ENCODE results near the gene ST14. TPM values are rescaled to one million over a fixed set of nuclear protein-coding genes. Genes with fewer than 3 reads are reported as not detected.

Gene ST14
- total RNA-seq, 1 experiment from 2014 or later = 33.9 TPM

DNA sequence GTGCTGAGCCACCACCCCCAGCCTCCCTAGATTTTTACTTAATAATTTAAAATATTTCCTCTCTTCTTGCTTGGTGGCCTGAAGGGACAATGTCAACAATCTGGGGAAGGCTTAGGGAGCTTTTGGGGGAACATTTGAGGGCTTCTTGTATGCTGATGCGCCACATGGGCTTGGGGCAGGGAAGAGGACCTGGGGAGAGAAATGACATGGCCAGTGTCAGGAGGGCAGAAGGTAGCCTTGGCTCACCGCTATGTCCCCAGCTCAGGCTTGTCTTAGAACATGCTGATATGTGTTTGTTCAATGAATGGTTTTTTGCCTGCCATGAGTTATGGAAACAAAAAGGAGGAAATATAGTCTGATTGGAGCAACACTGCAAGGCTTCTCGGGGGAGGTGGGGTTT is 51.6 kb downstream of the ST14 start:
- Mint-ChIP-seq H3K36me3 (no peaks in the 10 kb centered on the region), H3K4me3 (no peak overlapping the region), H3K9me3 (no peaks in the 10 kb centered on the region), H3K4me1 (peaks cover 7% of the 10 kb centered on the region), H3K27me3 (ENCODE audit: low read depth) (no peaks in the 10 kb centered on the region), H3K27ac (no peak overlapping the region)
- no peak for TF ChIP-seq NFE2L1 (CRISPR knock-in tag; IDR thresholded peaks at IDR 0.05)
- no peak for TF ChIP-seq NFATC4 (CRISPR knock-in tag; IDR thresholded peaks at IDR 0.05)
- no peak for TF ChIP-seq ZNF396 (CRISPR knock-in tag; IDR thresholded peaks at IDR 0.05; ENCODE audit: borderline replicate concordance)
- TF ChIP-seq, protein P1, sequence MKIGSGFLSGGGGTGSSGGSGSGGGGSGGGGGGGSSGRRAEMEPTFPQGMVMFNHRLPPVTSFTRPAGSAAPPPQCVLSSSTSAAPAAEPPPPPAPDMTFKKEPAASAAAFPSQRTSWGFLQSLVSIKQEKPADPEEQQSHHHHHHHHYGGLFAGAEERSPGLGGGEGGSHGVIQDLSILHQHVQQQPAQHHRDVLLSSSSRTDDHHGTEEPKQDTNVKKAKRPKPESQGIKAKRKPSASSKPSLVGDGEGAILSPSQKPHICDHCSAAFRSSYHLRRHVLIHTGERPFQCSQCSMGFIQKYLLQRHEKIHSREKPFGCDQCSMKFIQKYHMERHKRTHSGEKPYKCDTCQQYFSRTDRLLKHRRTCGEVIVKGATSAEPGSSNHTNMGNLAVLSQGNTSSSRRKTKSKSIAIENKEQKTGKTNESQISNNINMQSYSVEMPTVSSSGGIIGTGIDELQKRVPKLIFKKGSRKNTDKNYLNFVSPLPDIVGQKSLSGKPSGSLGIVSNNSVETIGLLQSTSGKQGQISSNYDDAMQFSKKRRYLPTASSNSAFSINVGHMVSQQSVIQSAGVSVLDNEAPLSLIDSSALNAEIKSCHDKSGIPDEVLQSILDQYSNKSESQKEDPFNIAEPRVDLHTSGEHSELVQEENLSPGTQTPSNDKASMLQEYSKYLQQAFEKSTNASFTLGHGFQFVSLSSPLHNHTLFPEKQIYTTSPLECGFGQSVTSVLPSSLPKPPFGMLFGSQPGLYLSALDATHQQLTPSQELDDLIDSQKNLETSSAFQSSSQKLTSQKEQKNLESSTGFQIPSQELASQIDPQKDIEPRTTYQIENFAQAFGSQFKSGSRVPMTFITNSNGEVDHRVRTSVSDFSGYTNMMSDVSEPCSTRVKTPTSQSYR (CRISPR knock-in tag; IDR thresholded peaks at IDR 0.05) = no peak
- TF ChIP-seq TCF7 (CRISPR knock-in tag; IDR thresholded peaks at IDR 0.05; ENCODE audit: low read depth) = no peak
- no peak for TF ChIP-seq ELF4 (CRISPR knock-in tag; IDR thresholded peaks at IDR 0.05; ENCODE audit: low read depth)
- ChIA-PET POLR2A (no interaction called here), CTCF (interaction anchor here (0.6 to 0.7 kb wide), 2 partner anchors 286 to 1305 kb away, joined by 3 to 5 read pairs; no protein-coding TSS in a partner anchor)
- ATAC-seq = no peak
- no peak for DNase-seq (ENCODE audit: low spot score)

- peaks cover 13% of the 10 kb centered on the region for H3K4me1 Mint-ChIP-seq
- H3K4me3 Mint-ChIP-seq = no peak overlapping the region
- H3K27me3 Mint-ChIP-seq (ENCODE audit: low read depth) = no peaks in the 10 kb centered on the region
- no peaks in the 10 kb centered on the region for H3K36me3 Mint-ChIP-seq
- no peak for ATAC-seq
- peak overlapping the region; percentile 49; the same call in 1 of the 2 replicates for H3K27ac Mint-ChIP-seq
- ChIA-PET CTCF (interaction anchor here (1.0 to 1.6 kb wide), 14 partner anchors 10 to 650 kb away, joined by 3 to 39 read pairs (median 6); partner anchors contain the start of gene ADAMTS8), POLR2A (no interaction called here)
- DNase-seq (ENCODE audit: low spot score) = peak; percentile 9
- no peak for TF ChIP-seq CREM (CRISPR knock-in tag; IDR thresholded peaks at IDR 0.05)
- no peaks in the 10 kb centered on the region for H3K9me3 Mint-ChIP-seq
These were observed 52.3 kb downstream of the ST14 start for GRCh38 chr11:130211781-130212401.

DNA sequence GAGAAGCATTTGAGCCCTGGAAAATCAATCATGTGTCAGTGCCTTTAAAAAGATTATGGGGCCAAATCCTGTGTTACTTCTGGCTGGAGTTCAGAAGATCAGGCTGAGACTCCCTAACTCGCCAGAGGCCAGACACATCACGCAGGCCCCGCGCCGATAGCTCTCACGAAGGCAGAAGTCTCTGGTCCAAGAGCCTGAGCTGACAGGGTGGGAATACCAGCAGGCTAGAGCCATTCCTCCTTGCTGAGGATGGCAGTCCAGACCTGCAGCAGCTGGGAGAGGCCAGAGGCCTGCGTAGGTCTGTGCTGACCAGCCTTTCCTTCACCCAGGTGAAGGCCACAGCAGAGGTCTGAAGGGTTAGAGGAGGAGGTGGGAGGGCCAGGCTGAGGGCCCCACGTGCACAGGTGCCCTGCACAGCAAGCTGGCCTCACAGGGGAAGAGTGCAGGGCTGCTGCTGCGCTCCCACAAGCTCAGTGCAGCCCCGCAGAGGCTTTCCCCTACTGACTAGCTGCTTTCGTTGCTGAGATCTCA is 52.9 kb downstream of the ST14 start:
- CTCF ChIA-PET = interaction anchor here (0.6 to 1.6 kb wide), 38 partner anchors 9 to 1135 kb away, joined by 3 to 39 read pairs (median 4); partner anchors contain the start of gene ADAMTS8
- POLR2A ChIA-PET = interaction anchor here (0.6 kb wide), 1 partner anchor 19 kb away, joined by 3 read pairs; no protein-coding TSS in a partner anchor
- ATAC-seq (no peak), DNase-seq (ENCODE audit: low spot score) (peak; percentile 9)
- Mint-ChIP-seq H3K9me3 (no peaks in the 10 kb centered on the region), H3K27ac (no peak overlapping the region), H3K27me3 (ENCODE audit: low read depth) (no peaks in the 10 kb centered on the region), H3K36me3 (no peaks in the 10 kb centered on the region), H3K4me3 (no peak overlapping the region), H3K4me1 (peaks cover 19% of the 10 kb centered on the region)
- TF ChIP-seq CREM (CRISPR knock-in tag; IDR thresholded peaks at IDR 0.05) (no peak), ESRRA (CRISPR knock-in tag; IDR thresholded peaks at IDR 0.05; ENCODE audit: borderline replicate concordance) (no peak), STAT6 (CRISPR knock-in tag; conservative IDR thresholded peaks at IDR 0.05; ENCODE audit: low read depth) (no peak), KAT7 (CRISPR knock-in tag; IDR thresholded peaks at IDR 0.05; ENCODE audit: borderline replicate concordance) (no peak), ZNF219 (CRISPR knock-in tag; IDR thresholded peaks at IDR 0.05; ENCODE audit: borderline replicate concordance) (no peak), PREB (CRISPR knock-in tag; IDR thresholded peaks at IDR 0.05; ENCODE audit: borderline replicate concordance) (no peak), ARID4B (CRISPR knock-in tag; IDR thresholded peaks at IDR 0.05; ENCODE audit: borderline replicate concordance) (no peak), ZBTB43 (CRISPR knock-in tag; IDR thresholded peaks at IDR 0.05) (no peak), CBFB (CRISPR knock-in tag; IDR thresholded peaks at IDR 0.05; ENCODE audit: low read depth) (no peak)
- TF ChIP-seq, protein P2, sequence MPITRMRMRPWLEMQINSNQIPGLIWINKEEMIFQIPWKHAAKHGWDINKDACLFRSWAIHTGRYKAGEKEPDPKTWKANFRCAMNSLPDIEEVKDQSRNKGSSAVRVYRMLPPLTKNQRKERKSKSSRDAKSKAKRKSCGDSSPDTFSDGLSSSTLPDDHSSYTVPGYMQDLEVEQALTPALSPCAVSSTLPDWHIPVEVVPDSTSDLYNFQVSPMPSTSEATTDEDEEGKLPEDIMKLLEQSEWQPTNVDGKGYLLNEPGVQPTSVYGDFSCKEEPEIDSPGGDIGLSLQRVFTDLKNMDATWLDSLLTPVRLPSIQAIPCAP (CRISPR knock-in tag; IDR thresholded peaks at IDR 0.05) = no peak
